Vagina (tissue), 2 donors: ENCODE measurements around the gene CST9. TPM values are rescaled to one million over a fixed set of nuclear protein-coding genes. Genes with fewer than 3 reads are reported as not detected.
"Not testable (repeated sequence)": the region's sequence is repeated elsewhere in the genome, so short reads cannot be mapped to it uniquely, and the experiment has no call there.

ENCODE experiments used
- DNase-seq, 2 donors: peaks; one replicate each; pipeline ENCODE4 v3.0.0-alpha.2; 2017; ENCODE audit errors: extremely low spot score in 2 of 2
- H3K27ac ChIP-seq: fragments of 200-600 bp; sonication (generic); one replicate; pipeline ENCODE4 v1.5.1; 2019
- H3K27me3 ChIP-seq: fragments of 200-600 bp; sonication (generic); one replicate; pipeline ENCODE4 v1.5.1; 2019
- H3K36me3 ChIP-seq, 2 donors: fragments of 200-600 bp; sonication (generic); one replicate each; pipeline ENCODE4 v1.5.1; 2017 to 2019
- H3K4me1 ChIP-seq: fragments of 200-600 bp; sonication (generic); one replicate; pipeline ENCODE4 v1.5.1; 2019
- H3K4me3 ChIP-seq, 2 donors: fragments of 200-600 bp; sonication (generic); 1 replicate in 1 of 2; 2 replicates in 1 of 2; pipeline ENCODE4 v1.5.1; 2016 to 2019
- H3K9me3 ChIP-seq: fragments of 200-600 bp; sonication (generic); one replicate; pipeline ENCODE4 v1.5.1; 2019
- CTCF ChIP-seq, 3 experiments: fragments of 450-650 bp in 2 of 3; fragments of 200-600 bp in 1 of 3; sonication (generic) in 1 of 3; IDR thresholded peaks; one replicate each; pipeline ENCODE4 v1.5.1; 2017 to 2019; ENCODE audit warnings: antibody characterized with exemption in 3 of 3, mild to moderate bottlenecking in 2 of 3, moderate library complexity in 2 of 3
- POLR2A ChIP-seq, 2 donors: fragments of 450-650 bp; IDR thresholded peaks; one replicate each; pipeline ENCODE4 v1.6.1; 2017; ENCODE audit warnings: antibody characterized with exemption in 2 of 2, mild to moderate bottlenecking in 2 of 2, moderate library complexity in 2 of 2
- POLR2AphosphoS5 ChIP-seq, 2 donors: sonication (generic); formaldehyde crosslinking; IDR thresholded peaks; one replicate each; pipeline ENCODE4 v1.9.0; 2017; ENCODE audit warnings: antibody characterized with exemption in 2 of 2, mild to moderate bottlenecking in 2 of 2, low read depth in 1 of 2; ENCODE audit not compliant: insufficient read depth in 1 of 2
- intact Hi-C: fragments of 100-400 bp; cut with DNase I; formaldehyde crosslinking; loops from one replicate; pipeline ENCODE4 v1.15.1; 2023
- total RNA-seq: library from RNA; depleted of rRNA; stranded (reverse); fragments of >200 nt; gene quantifications from one replicate; pipeline ENCODE4 v1.2.3, GENCODE V29; 2016

Gene CST9
- total RNA-seq, 1 donor from 2014 or later: not detected

- Histone ChIP-seq H3K27ac (peak overlapping the region; percentile 87), H3K4me3 (no peak overlapping the region), H3K9me3 (no peaks in the 10 kb centered on the region), H3K36me3 (no peaks in the 10 kb centered on the region), H3K4me1 (peaks cover 33% of the 10 kb centered on the region), H3K27me3 (no peaks in the 10 kb centered on the region)
- DNase-seq: no peak
- intact Hi-C loops: loop anchor here (5.0 kb wide), 1 partner anchor 261 kb away; the partner anchor contains the start of gene GZF1
- no peak for TF ChIP-seq POLR2A (IDR thresholded peaks at IDR 0.05)
- TF ChIP-seq POLR2AphosphoS5 (IDR thresholded peaks at IDR 0.05; ENCODE audit: insufficient read depth in 1 of 2, low read depth in 1 of 2): no peak
- TF ChIP-seq CTCF (IDR thresholded peaks at IDR 0.05): no peak
Measured at GRCh38 chr20:23623666-23624323, 18.1 kb upstream of the CST9 start.

GRCh38 chr20:23622839-23623343, 17.2 kb upstream of the CST9 start:
- Histone ChIP-seq H3K4me1 (peaks cover 33% of the 10 kb centered on the region), H3K27me3 (no peaks in the 10 kb centered on the region), H3K27ac (peak overlapping the region; percentile 87), H3K4me3 (peak overlapping the region; percentile 29 to 41), H3K9me3 (no peaks in the 10 kb centered on the region), H3K36me3 (no peaks in the 10 kb centered on the region)
- intact Hi-C loops: loop anchor here (5.0 kb wide), 1 partner anchor 261 kb away; the partner anchor contains the start of gene GZF1
- TF ChIP-seq POLR2AphosphoS5 (IDR thresholded peaks at IDR 0.05; ENCODE audit: insufficient read depth in 1 of 2, low read depth in 1 of 2) (peak; percentile 40 to 99), POLR2A (IDR thresholded peaks at IDR 0.05) (no peak), CTCF (IDR thresholded peaks at IDR 0.05) (no peak)
- DNase-seq: peak in 1 of 2 donors; percentile 95

- not testable (repeated sequence) for DNase-seq, H3K27me3 ChIP-seq, H3K36me3 ChIP-seq, H3K9me3 ChIP-seq
- H3K4me3 ChIP-seq: peak overlapping the region in 1 of 2 donors; percentile 41
- peak overlapping the region; percentile 87 for H3K27ac ChIP-seq
- H3K4me1 ChIP-seq: peaks cover 33% of the 10 kb centered on the region
- intact Hi-C loops: loop anchor here (5.0 kb wide), 1 partner anchor 260 kb away; the partner anchor contains the start of gene GZF1
Measured at GRCh38 chr20:23622401-23622800, 16.7 kb upstream of the CST9 start.

- Histone ChIP-seq H3K27ac (peak overlapping the region; percentile 87), H3K4me1 (peaks cover 24% of the 10 kb centered on the region)
- not testable (repeated sequence) for H3K4me3 ChIP-seq, H3K36me3 ChIP-seq, H3K9me3 ChIP-seq, H3K27me3 ChIP-seq
- intact Hi-C loops: loop anchor here (5.0 kb wide), 1 partner anchor 259 kb away; the partner anchor contains the start of gene GZF1
- peak; percentile 67 to 82 for DNase-seq
Measured at GRCh38 chr20:23620670-23621386, 15.1 kb upstream of the CST9 start.

GRCh38 chr20:23614163-23614562, 8.4 kb upstream of the CST9 start:
- no peak for TF ChIP-seq POLR2A (IDR thresholded peaks at IDR 0.05)
- no peak for TF ChIP-seq CTCF (IDR thresholded peaks at IDR 0.05)
- TF ChIP-seq POLR2AphosphoS5 (IDR thresholded peaks at IDR 0.05; ENCODE audit: insufficient read depth in 1 of 2, low read depth in 1 of 2): no peak
- no peaks in the 10 kb centered on the region for H3K4me1 ChIP-seq
- peak in 1 of 2 donors; percentile 82 for DNase-seq
- H3K4me3 ChIP-seq: no peak overlapping the region
- no peaks in the 10 kb centered on the region for H3K36me3 ChIP-seq
- H3K27me3 ChIP-seq: no peaks in the 10 kb centered on the region
- intact Hi-C loops: no loop called here
- peak overlapping the region; percentile 44 for H3K27ac ChIP-seq
- no peaks in the 10 kb centered on the region for H3K9me3 ChIP-seq
